Activated CD4-positive, alpha-beta T cell treated with anti-CD3 and anti-CD28 coated beads, Interleukin-2, amount 10 ng/mL, durations not matched to agents 7 days and 5 days (primary cell): ENCODE results near the gene PRKAG2. TPM values are rescaled to one million over a fixed set of nuclear protein-coding genes. Genes with fewer than 3 reads are reported as not detected.
A peak's percentile ranks its signal among the peaks of the same experiment; 100 is the strongest.
"Not testable (repeated sequence)": the region's sequence is repeated elsewhere in the genome, so short reads cannot be mapped to it uniquely, and the experiment has no call there.

ENCODE experiments used
- CTCF ChIA-PET: fragments of 350-600 bp; sonication (Branson Sonifier 250); formaldehyde crosslinking; loops from one replicate; lab custom pipeline; 2021; ENCODE audit warnings: antibody characterized with exemption; lab: Charles Lee
- POLR2A ChIA-PET: fragments of 350-600 bp; sonication (Branson Sonifier 250); formaldehyde crosslinking; loops from one replicate; lab custom pipeline; 2021; ENCODE audit warnings: antibody characterized with exemption; lab: Charles Lee
- DNase-seq: peaks from one replicate; pipeline ENCODE4 v3.0.0-alpha.2; 2020
- H3K27ac Mint-ChIP-seq: one replicate; pipeline ENCODE4 v1.8.0; 2021; ENCODE audit warnings: mild to moderate bottlenecking, moderate library complexity, mixed read lengths
- H3K27me3 Mint-ChIP-seq: one replicate; pipeline ENCODE4 v1.8.0; 2021; ENCODE audit warnings: mixed read lengths
- H3K36me3 Mint-ChIP-seq: one replicate; pipeline ENCODE4 v1.8.0; 2021; ENCODE audit warnings: low read depth, mixed read lengths
- H3K4me1 Mint-ChIP-seq: one replicate; pipeline ENCODE4 v1.8.0; 2021; ENCODE audit warnings: mixed read lengths
- H3K4me3 Mint-ChIP-seq: one replicate; pipeline ENCODE4 v1.8.0; 2021; ENCODE audit warnings: mild to moderate bottlenecking, moderate library complexity, mixed read lengths
- H3K9me3 Mint-ChIP-seq: one replicate; pipeline ENCODE4 v1.8.0; 2021; ENCODE audit warnings: mixed read lengths
- total RNA-seq, 2 experiments: library from RNA; stranded (reverse); gene quantifications; one replicate each; pipeline ENCODE4 v1.2.3, GENCODE V29; 2021

The PRKAG2 gene
- total RNA-seq, 2 experiments from 2014 or later: 27.5 to 32.3 TPM

GRCh38 chr7:151537818-151538561 is 338.9 kb downstream of the PRKAG2 start:
- no peak for DNase-seq
- ChIA-PET CTCF (interaction anchor here (0.7 to 1.3 kb wide), 2 partner anchors 10 to 22 kb away, joined by 3 to 5 read pairs; no protein-coding TSS in a partner anchor), POLR2A (no interaction called here)
- Mint-ChIP-seq H3K36me3 (no peaks in the 10 kb centered on the region), H3K27ac (no peak overlapping the region), H3K4me3 (no peak overlapping the region), H3K9me3 (no peaks in the 10 kb centered on the region), H3K27me3 (peaks cover 13% of the 10 kb centered on the region), H3K4me1 (peaks cover 4% of the 10 kb centered on the region)

GRCh38 chr7:151536178-151536577 is 340.7 kb downstream of the PRKAG2 start:
- H3K4me1 Mint-ChIP-seq, H3K27ac Mint-ChIP-seq, DNase-seq, H3K4me3 Mint-ChIP-seq, POLR2A ChIA-PET, H3K9me3 Mint-ChIP-seq, H3K36me3 Mint-ChIP-seq: not testable (repeated sequence)
- H3K27me3 Mint-ChIP-seq: peaks cover 16% of the 10 kb centered on the region
- CTCF ChIA-PET: interaction anchor here (0.6 kb wide), 1 partner anchor 419 kb away, joined by 3 read pairs; no protein-coding TSS in a partner anchor

- DNase-seq: no peak
- Mint-ChIP-seq H3K36me3 (peaks cover 7% of the 10 kb centered on the region), H3K27me3 (peaks cover 15% of the 10 kb centered on the region), H3K4me3 (no peak overlapping the region), H3K9me3 (peaks cover 19% of the 10 kb centered on the region), H3K4me1 (no peaks in the 10 kb centered on the region), H3K27ac (no peak overlapping the region)
- ChIA-PET POLR2A (no interaction called here), CTCF (interaction anchor here (0.9 kb wide), 1 partner anchor 10 kb away, joined by 3 read pairs; no protein-coding TSS in a partner anchor)
These were observed 347.1 kb downstream of the PRKAG2 start for GRCh38 chr7:151529842-151530241.

GRCh38 chr7:151524845-151525244 is 352.1 kb downstream of the PRKAG2 start:
- CTCF ChIA-PET: interaction anchor here (0.6 to 1.3 kb wide), 2 partner anchors 27 to 87 kb away, joined by 3 to 4 read pairs; no protein-coding TSS in a partner anchor
- Mint-ChIP-seq H3K4me3 (no peak overlapping the region), H3K4me1 (peaks cover 9% of the 10 kb centered on the region), H3K9me3 (peaks cover 5% of the 10 kb centered on the region), H3K27me3 (peaks cover 14% of the 10 kb centered on the region), H3K36me3 (peaks cover 3% of the 10 kb centered on the region), H3K27ac (no peak overlapping the region)
- POLR2A ChIA-PET: no interaction called here
- DNase-seq: no peak

- Mint-ChIP-seq H3K4me3 (no peak overlapping the region), H3K27ac (no peak overlapping the region), H3K36me3 (peaks cover 3% of the 10 kb centered on the region), H3K4me1 (peaks cover 9% of the 10 kb centered on the region), H3K9me3 (peaks cover 2% of the 10 kb centered on the region), H3K27me3 (peaks cover 11% of the 10 kb centered on the region)
- ChIA-PET POLR2A (no interaction called here), CTCF (interaction anchor here (0.6 kb wide), 1 partner anchor 87 kb away, joined by 3 read pairs; no protein-coding TSS in a partner anchor)
- no peak for DNase-seq
These were observed 352.6 kb downstream of the PRKAG2 start for GRCh38 chr7:151524331-151524730.

- no peaks in the 10 kb centered on the region for H3K9me3 Mint-ChIP-seq
- ChIA-PET POLR2A (interaction anchor here (0.6 to 1.2 kb wide), 2 partner anchors 46 to 112 kb away, joined by 4 to 10 read pairs; no protein-coding TSS in a partner anchor), CTCF (interaction anchor here (0.9 to 1.1 kb wide), 5 partner anchors 9 to 262 kb away, joined by 3 to 7 read pairs (median 3); no protein-coding TSS in a partner anchor)
- H3K4me3 Mint-ChIP-seq: peak overlapping the region; percentile 91
- peak; percentile 33 for DNase-seq
- H3K27ac Mint-ChIP-seq: peak overlapping the region; percentile 99
- peaks cover 33% of the 10 kb centered on the region for H3K4me1 Mint-ChIP-seq
- H3K27me3 Mint-ChIP-seq: peaks cover 7% of the 10 kb centered on the region
- H3K36me3 Mint-ChIP-seq: peaks cover 15% of the 10 kb centered on the region
These were observed 356.3 kb downstream of the PRKAG2 start for GRCh38 chr7:151520419-151521261.

GRCh38 chr7:151519765-151520418 is 357.0 kb downstream of the PRKAG2 start, which contains the start of gene RHEB:
Gene RHEB (minus strand): TSS chr7:151519895. CDS start chr7:151519511, 384 bp downstream.
- DNase-seq: peak; percentile 99
- ChIA-PET POLR2A (interaction anchor here (0.6 to 1.2 kb wide), 2 partner anchors 47 to 113 kb away, joined by 4 to 10 read pairs; no protein-coding TSS in a partner anchor), CTCF (interaction anchor here (0.9 to 1.3 kb wide), 6 partner anchors 9 to 263 kb away, joined by 3 to 7 read pairs (median 3); no protein-coding TSS in a partner anchor)
- Mint-ChIP-seq H3K36me3 (peaks cover 19% of the 10 kb centered on the region), H3K9me3 (no peaks in the 10 kb centered on the region), H3K27me3 (peaks cover 7% of the 10 kb centered on the region), H3K4me3 (peak within 1 kb of the TSS; percentile 91), H3K27ac (peak within 1 kb of the TSS; percentile 99), H3K4me1 (peaks cover 40% of the 10 kb centered on the region)

- Mint-ChIP-seq H3K4me3 (peak overlapping the region; percentile 91), H3K4me1 (peaks cover 46% of the 10 kb centered on the region), H3K27ac (peak overlapping the region; percentile 99), H3K36me3 (peaks cover 23% of the 10 kb centered on the region)
- H3K9me3 Mint-ChIP-seq, H3K27me3 Mint-ChIP-seq, POLR2A ChIA-PET: not testable (repeated sequence)
- CTCF ChIA-PET: interaction anchor here (0.9 to 1.3 kb wide), 3 partner anchors 8 to 237 kb away, joined by 3 to 7 read pairs (median 4); no protein-coding TSS in a partner anchor
- peak; percentile 54 for DNase-seq
These were observed 357.8 kb downstream of the PRKAG2 start for GRCh38 chr7:151518947-151519764.

- peak overlapping the region; percentile 98 for H3K27ac Mint-ChIP-seq
- peak overlapping the region; percentile 90 for H3K4me3 Mint-ChIP-seq
- H3K27me3 Mint-ChIP-seq: peaks cover 6% of the 10 kb centered on the region
- peaks cover 53% of the 10 kb centered on the region for H3K4me1 Mint-ChIP-seq
- CTCF ChIA-PET: interaction anchor here (0.6 to 1.4 kb wide), 4 partner anchors 12 to 484 kb away, joined by 3 to 4 read pairs (median 3); no protein-coding TSS in a partner anchor
- H3K36me3 Mint-ChIP-seq: peaks cover 26% of the 10 kb centered on the region
- POLR2A ChIA-PET: no interaction called here
- no peaks in the 10 kb centered on the region for H3K9me3 Mint-ChIP-seq
- peak; percentile 52 for DNase-seq
These were observed 358.6 kb downstream of the PRKAG2 start for GRCh38 chr7:151518105-151518946.

- Mint-ChIP-seq H3K9me3 (peaks cover 3% of the 10 kb centered on the region), H3K4me3 (peak overlapping the region; percentile 90), H3K4me1 (peaks cover 59% of the 10 kb centered on the region), H3K36me3 (peaks cover 30% of the 10 kb centered on the region), H3K27ac (peak overlapping the region; percentile 98), H3K27me3 (no peaks in the 10 kb centered on the region)
- no peak for DNase-seq
- ChIA-PET POLR2A (no interaction called here), CTCF (interaction anchor here (0.6 to 1.4 kb wide), 3 partner anchors 11 to 485 kb away, joined by 3 to 4 read pairs (median 3); no protein-coding TSS in a partner anchor)
These were observed 359.3 kb downstream of the PRKAG2 start for GRCh38 chr7:151517601-151518104.
